GM13976 (cell line): ENCODE results near the gene BLVRA.
"Not testable (repeated sequence)": the region's sequence is repeated elsewhere in the genome, so short reads cannot be mapped to it uniquely, and the experiment has no call there.

Source experiments
- DNase-seq: peaks from one replicate; pipeline ENCODE4 v3.0.0; 2012; ENCODE audit warnings: low spot score
- CTCF ChIP-seq: IDR thresholded peaks from 2 replicates; pipeline ENCODE4 v1.5.1; 2012; ENCODE audit warnings: borderline replicate concordance, mild to moderate bottlenecking; ENCODE audit not compliant: insufficient read depth; ENCODE audit errors: extremely low read depth, missing control alignments, control extremely low read depth
- in situ Hi-C: fragments of 300-500 bp; cut with MboI; formaldehyde crosslinking; loops from one replicate; pipeline ENCODE4 v1.12.0; 2022; ENCODE audit warnings: low sequenced_read_pairs, mixed read lengths, inconsistent platforms; ENCODE audit not compliant: unreplicated experiment

The BLVRA gene

GRCh38 chr7:43758029-43758821, at the start of gene BLVRA:
Gene BLVRA (plus strand): TSS chr7:43758680. CDS start chr7:43771159, 12,479 bp downstream.
- in situ Hi-C loops: no loop called here
- TF ChIP-seq CTCF: no peak
- DNase-seq: peak; percentile 90

GRCh38 chr7:43711503-43711902, 47.0 kb upstream of the BLVRA start:
- DNase-seq: no peak
- in situ Hi-C loops: loop anchor here (25.0 kb wide), 2 partner anchors 249 to 424 kb away; no protein-coding TSS in a partner anchor
- no peak for TF ChIP-seq CTCF

- not testable (repeated sequence) for DNase-seq
- in situ Hi-C loops: loop anchor here (25.0 kb wide), 2 partner anchors 254 to 429 kb away; no protein-coding TSS in a partner anchor
These were observed 42.5 kb upstream of the BLVRA start for GRCh38 chr7:43715966-43716365.

GRCh38 chr7:43716598-43716997, 41.9 kb upstream of the BLVRA start:
- DNase-seq: no peak
- in situ Hi-C loops: loop anchor here (25.0 kb wide), 2 partner anchors 254 to 429 kb away; no protein-coding TSS in a partner anchor
- TF ChIP-seq CTCF: no peak

- DNase-seq: peak; percentile 34
- peak; percentile 41 for TF ChIP-seq CTCF
- in situ Hi-C loops: loop anchor here (25.0 kb wide), 2 partner anchors 259 to 434 kb away; no protein-coding TSS in a partner anchor
These were observed 37.2 kb upstream of the BLVRA start for GRCh38 chr7:43721193-43721806.

GRCh38 chr7:43723007-43723341, 35.5 kb upstream of the BLVRA start:
- no peak for DNase-seq
- in situ Hi-C loops: loop anchor here (25.0 kb wide), 2 partner anchors 261 to 436 kb away; no protein-coding TSS in a partner anchor
- no peak for TF ChIP-seq CTCF

GRCh38 chr7:43725251-43725650, 33.2 kb upstream of the BLVRA start:
- in situ Hi-C loops: no loop called here
- DNase-seq: no peak
- no peak for TF ChIP-seq CTCF
